Activated CD8-positive, alpha-beta memory T cell treated with anti-CD3 and anti-CD28 coated beads for 48 hours (primary cell): ENCODE results near the gene IFFO2.
A peak's percentile ranks its signal among the peaks of the same experiment; 100 is the strongest.

Experiments
- DNase-seq, 3 experiments: peaks; one replicate each; pipeline ENCODE4 v3.0.0-alpha.2; 2020; ENCODE audit warnings: low read depth in 2 of 3, low spot score in 2 of 3

Gene IFFO2

GRCh38 chr1:18921516-18922251 lies 34.8 kb downstream of the IFFO2 start:
- no peak for DNase-seq

- no peak for DNase-seq
Measured at GRCh38 chr1:18920931-18921330, 35.5 kb downstream of the IFFO2 start.

GRCh38 chr1:18919956-18920355 lies 36.5 kb downstream of the IFFO2 start:
- DNase-seq = no peak

- DNase-seq = no peak
Measured at GRCh38 chr1:18919197-18919905, 37.1 kb downstream of the IFFO2 start.

- no peak for DNase-seq
Measured at GRCh38 chr1:18918417-18918816, 38.1 kb downstream of the IFFO2 start.

GRCh38 chr1:18917071-18917799 lies 39.2 kb downstream of the IFFO2 start:
- no peak for DNase-seq

GRCh38 chr1:18915341-18915740 lies 41.1 kb downstream of the IFFO2 start:
- DNase-seq = no peak

GRCh38 chr1:18913065-18913835 lies 43.2 kb downstream of the IFFO2 start:
- DNase-seq = peak in 2 of 3 experiments; percentile 62 to 65

- no peak for DNase-seq
Measured at GRCh38 chr1:18912550-18912949, 43.9 kb downstream of the IFFO2 start.

- DNase-seq = no peak
Measured at GRCh38 chr1:18908911-18909771, 47.3 kb downstream of the IFFO2 start.

GRCh38 chr1:18907917-18908845 lies 48.3 kb downstream of the IFFO2 start:
- DNase-seq = no peak

- DNase-seq = peak in 1 of 3 experiments; percentile 32
Measured at GRCh38 chr1:18907021-18907916, 49.2 kb downstream of the IFFO2 start.

GRCh38 chr1:18903291-18903756 lies 53.2 kb downstream of the IFFO2 start:
- no peak for DNase-seq

GRCh38 chr1:18902523-18903290 lies 53.8 kb downstream of the IFFO2 start, which contains the start of gene ALDH4A1:
Gene ALDH4A1, minus strand, starts transcription at chr1:18902555. Its CDS starts 32 bp downstream, at chr1:18902523.
- peak; percentile 62 to 82 (median 78) for DNase-seq

- no peak for DNase-seq
Measured at GRCh38 chr1:18901952-18902522, 54.4 kb downstream of the IFFO2 start.

GRCh38 chr1:18901147-18901951 lies 55.1 kb downstream of the IFFO2 start:
- DNase-seq = no peak
